Glomerular endothelial cell (primary cell): ENCODE measurements around the gene IREB2. TPM values are rescaled to one million over a fixed set of nuclear protein-coding genes. Genes with fewer than 3 reads are reported as not detected.
"Not testable (repeated sequence)": the region's sequence is repeated elsewhere in the genome, so short reads cannot be mapped to it uniquely, and the experiment has no call there.

Source experiments
- DNase-seq: peaks from one replicate; pipeline ENCODE4 v3.0.0-alpha.2; 2011; ENCODE audit warnings: low read depth, low spot score; ENCODE audit errors: extremely low read depth
- total RNA-seq: library from RNA; depleted of rRNA; stranded (reverse); fragments of >200 nt; gene quantifications from 2 replicates; pipeline ENCODE4 v1.2.3, GENCODE V29; 2015

Gene IREB2
- total RNA-seq, 1 donor from 2014 or later = 27.2 TPM

DNA sequence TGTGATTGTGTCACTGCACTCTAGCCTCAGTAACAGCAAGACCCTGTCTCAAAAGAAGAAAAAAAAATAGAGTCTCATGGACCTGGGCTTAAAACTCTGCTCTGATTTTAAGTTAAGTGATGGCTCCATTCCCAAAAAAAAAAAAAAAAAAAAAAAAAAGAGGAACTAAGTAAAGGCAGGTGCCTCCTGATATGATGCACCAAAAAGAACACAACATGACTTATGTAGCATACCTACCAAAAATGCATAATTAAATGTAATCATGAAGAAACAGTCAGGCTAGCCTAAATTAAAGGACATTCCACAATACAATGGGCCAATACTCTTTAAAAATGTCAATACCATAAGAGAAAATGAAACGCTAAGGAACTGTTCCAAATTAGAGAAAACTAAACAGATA is 5.4 kb upstream of the IREB2 start:
- DNase-seq = no peak

DNA sequence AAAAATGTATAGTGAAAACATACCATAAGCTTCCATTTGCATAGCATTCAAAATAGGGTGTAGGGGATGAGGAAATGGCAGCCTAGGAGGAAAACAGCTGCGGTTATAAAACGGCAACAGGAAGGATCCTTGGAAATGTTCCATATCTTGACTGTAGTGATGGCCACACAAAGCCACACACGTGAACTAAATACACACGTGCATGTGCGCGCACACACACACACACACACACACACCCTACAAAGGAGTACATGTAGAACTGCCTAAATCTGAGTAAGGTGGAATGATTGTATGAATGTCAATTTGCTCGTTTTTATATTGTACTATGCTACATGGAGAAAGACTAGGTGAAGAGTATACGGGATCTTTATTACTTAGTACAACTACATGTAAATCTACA is 3.9 kb upstream of the IREB2 start:
- DNase-seq = no peak

DNA sequence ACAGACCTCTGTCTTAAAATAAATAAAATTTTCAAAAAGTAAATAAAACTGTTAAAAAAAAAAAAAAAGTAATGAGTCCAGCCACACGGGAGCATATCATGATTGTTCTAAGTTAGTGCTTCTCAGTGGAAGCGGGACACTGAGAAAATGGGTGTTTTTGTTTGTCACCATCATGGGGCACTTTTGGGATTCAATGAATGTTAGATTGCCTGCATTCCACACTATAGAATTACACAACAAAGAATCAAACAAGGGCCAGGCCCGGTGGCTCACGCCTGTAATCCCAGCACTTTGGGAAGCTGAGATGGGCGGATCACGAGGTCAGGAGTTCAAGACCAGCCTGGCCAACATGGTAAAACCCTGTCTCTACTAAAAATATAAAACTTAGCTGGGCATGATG is 3.3 kb upstream of the IREB2 start:
- not testable (repeated sequence) for DNase-seq

DNA sequence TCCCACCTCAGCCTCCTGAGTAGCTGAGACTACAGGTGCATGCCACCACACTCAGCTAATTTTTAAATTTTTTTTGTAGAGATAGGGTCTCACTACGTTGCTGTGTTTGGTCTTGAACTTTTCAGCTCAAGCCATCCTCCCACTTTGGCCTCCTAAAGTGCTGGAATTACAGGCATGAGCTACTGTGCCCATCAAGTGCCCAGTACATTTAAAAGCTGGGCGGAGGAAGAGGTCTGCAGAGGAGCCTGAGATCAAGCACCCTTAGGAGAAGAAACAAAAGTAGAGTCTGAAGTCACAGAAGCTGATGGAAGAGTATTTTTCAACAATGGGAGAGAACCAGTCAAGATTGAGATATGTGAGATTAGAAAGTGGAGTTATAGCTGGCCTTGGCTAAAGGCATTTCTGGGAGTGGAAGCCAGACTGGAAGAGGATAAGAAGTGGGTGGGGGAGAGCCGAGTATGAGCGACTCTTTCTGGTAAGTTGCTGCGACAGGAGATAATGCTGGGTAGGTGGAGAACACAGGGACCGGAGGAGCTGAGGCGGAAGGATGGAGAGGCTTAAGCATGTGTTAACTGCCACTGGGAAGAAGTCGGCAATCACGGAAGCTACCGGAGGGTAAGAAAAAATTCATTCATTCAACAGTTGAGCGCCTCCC is 782 bp upstream of the IREB2 start:
- DNase-seq = no peak

DNA sequence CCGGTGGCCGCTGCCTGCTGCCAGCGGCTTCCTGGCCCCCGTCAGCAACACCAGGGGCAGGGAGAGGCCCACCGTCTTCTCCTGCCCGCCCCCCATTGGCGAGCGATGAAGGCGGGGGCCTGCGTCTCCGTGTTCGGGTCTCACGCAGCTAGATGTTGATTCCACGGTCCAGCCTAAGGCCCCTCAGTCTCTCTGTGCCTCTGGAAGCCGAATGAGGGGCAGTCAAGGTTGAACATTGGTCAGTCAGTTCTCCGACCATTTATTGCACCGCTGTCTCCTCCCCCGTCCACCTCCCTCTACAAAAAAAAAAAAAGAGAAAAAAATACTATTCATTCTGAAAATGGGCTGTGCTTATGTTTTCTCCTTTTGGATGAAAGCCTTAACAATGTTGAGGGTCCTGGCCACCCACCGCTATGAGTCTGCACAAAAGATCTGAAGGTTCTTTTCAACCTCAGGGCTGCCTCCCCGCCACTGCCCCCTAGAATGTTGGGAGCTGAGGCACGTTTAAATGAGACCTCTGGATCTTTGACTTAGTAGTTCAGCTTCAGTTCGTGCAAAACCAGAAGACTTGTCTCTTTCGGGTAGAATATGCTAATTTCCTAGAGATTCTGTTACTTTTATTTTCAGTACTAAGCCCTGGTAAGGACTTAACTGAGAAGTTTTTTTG is 736 bp downstream of the IREB2 start:
- DNase-seq = no peak

DNA sequence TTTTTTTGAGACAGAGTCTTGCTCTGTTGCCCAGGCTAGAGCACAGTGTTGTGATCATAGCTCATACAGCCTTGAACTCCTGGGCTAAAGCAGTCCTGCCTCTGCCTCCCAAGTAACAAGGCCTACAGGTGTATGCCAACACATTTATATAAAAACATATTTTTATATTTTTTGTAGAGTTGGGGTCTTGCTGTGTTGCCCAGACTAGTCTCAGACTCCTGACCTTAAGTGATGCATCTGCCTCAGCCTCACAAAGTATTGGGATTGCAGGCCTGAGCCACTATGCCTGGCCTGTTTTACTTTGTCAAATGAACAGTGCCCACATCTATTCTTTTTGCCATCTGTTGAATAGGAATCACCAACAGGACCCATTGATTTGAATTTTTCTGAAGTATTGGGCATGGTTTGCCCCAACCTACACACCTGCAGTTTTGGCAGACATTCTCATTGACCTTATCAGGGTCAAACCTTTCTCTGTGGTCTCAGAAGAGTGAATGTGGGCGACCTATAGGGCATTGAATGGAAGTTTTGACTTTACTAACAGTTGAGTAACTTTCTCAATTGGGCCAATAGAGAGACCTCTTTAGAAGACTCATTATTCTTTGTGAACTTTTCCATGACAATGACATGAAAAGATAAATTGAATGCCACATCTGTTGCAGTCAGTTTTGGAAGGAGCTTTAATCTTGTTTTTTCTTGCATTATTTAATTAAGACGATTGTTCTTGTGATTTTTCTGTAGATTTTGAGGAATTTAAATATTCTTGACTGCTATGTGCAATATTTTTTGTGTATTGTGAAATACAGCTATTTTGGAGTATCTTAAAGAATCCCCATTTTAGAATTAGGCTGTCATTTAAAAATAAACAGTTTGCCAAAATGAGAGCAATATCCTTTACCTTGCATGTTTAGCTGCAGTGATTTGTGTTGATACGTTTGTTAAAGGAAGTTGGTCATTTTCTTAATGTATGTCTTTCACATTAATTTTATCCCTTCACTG is 2.7 kb downstream of the IREB2 start:
- no peak for DNase-seq

DNA sequence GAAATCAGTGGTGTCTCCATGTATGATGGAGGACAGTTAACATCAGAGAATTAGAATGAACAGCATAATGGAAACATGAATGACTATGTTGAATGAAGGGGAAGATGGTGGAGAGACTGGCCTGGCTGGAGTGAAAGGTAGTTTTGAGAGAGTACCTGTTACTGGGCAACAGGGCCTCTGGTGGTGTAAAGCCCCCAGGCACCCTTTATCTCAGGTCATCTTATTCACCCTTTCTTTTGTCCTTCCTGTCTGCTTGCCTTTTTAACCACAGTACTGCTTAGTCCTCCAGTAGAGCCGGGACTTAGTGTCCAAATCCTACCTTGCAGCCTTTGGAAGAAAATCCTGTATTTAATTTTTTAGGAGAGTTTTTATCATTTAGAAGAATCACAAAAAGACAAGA is 6.2 kb downstream of the IREB2 start:
- no peak for DNase-seq

DNA sequence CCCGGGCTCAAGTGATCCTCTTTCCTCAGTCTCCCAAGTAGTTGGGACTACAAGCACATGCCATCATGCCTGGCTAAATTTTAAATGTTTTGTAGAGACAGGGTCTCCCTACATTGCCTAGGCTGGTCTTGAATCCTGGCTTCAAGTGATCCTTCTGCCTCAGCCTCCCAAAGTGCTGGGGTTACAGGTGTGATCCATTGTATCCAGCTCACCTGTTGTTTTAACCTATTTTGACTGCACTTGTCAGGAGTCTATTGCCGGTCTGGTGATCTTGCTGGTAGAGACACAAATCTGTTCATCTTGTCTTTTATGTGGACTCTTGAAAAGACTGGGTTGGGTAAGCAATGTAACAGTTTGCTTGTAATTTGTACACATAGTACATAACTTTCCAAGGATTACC is 7.9 kb downstream of the IREB2 start:
- no peak for DNase-seq

DNA sequence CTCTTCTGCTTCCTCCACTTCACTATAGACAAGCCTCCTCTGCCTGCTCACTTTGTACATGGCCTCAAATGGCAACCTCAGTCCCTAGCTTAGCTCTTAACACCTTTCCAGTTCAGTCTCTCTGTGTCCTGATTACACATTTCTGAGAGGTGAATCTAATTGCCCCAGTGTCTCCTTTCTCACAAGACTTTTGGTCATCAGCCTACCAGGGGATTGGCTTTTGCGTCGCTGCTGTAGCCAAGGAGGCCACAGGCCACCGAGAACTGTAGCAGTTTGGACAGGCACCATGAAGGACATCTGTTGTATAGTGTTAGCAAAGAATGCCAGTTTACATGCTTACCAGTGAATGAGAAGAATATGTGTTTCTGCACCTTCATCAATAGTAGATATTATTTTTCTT is 8.5 kb downstream of the IREB2 start:
- DNase-seq = no peak

DNA sequence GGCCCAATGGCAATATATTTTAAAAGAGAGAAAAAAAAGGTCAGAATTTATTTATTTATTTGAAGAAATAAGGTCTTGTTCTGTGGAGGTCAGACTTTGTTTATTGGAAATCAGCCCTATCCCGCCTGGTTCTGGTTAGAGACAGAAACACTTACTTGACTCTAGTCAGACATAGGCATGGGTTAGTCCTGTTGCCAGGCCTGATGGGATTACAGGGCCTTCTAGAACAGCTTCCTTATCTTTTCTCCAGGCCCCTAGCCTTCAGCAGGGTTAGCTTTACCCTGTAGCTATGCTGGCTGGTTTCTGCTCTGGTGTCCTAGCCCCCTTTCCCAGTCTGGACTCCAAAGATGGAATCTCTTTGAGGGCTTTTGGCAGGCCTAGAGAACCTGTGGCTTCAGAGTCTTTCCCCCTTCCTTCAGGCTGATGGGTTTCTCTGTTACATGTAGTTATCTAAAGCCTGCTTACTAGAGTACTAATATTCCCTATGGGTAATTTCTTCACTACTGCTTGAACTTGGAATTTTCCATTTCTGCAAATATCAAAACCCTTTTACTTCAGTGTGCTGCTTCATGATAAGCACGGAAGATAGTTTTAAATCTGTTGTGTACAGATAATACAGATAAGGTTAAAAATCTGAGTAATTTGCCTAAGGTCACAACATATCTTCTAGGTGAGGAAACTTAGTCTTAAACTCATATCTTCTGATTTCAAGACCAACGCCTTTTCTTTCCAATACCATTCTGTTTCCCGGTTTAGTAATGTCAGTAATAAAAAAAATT is 10.6 kb downstream of the IREB2 start:
- DNase-seq = no peak

DNA sequence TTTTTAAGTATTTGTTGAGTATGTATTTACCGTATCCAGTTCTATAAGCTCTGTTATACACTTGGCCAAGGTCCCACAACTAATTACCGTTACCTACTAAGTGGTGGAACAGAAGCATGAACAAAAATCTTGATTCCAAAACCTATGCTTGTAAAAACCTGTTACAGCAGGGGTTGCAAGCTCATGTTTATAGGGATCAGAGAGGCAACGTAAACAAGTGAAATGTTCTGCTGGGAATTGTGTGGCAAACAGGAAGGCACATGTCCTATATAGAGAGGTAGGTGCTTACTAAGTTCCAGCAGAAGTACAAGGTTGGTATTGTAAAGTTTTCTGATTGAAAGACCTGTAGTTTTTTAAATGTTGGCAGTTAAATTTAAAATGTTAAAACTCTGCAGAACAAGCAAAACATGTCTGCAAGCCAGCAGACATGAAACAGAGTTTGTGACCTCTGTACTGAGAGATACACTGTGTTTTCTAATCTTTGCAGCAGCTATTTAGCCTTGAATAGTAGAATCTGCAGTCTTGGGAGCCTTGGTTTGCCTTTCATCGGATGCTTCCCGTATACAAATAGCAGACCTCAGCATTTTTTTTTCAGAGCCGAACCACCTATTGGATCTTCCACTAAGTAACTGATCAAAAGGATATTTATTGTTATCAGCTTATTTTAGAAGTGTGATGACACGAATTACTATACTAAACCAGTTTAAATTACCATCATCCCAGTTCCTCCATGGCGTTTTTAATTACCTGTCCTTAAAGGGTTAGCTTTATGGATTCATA is 11.4 kb downstream of the IREB2 start:
- DNase-seq = no peak

DNA sequence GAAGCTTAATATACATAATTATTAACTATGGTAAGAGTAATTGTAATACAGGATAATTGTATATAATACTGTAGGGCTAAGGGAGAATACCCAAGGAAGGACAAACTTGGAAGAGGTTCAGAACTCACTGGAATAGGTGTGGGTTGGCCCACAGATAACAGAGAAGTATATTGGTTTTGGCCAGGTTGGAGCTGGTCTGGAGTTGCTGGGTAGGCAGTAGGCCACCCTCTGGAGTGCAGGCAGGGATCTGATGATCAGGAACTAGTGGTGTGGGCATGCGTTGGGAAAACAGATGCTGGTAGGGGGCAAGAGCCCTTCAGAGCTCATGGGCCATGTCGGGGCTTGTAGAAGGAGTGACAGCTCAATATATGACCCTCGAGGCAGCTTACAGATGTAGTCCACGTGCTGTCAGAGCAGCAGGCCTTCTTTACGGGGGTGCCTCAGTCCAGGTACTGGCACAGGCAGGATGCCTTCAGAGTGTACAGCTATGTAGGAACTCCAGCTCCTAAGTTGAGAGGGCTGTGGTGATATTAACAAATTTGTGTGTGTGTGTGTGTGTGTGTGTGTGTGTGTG is 12.4 kb downstream of the IREB2 start:
- no peak for DNase-seq

DNA sequence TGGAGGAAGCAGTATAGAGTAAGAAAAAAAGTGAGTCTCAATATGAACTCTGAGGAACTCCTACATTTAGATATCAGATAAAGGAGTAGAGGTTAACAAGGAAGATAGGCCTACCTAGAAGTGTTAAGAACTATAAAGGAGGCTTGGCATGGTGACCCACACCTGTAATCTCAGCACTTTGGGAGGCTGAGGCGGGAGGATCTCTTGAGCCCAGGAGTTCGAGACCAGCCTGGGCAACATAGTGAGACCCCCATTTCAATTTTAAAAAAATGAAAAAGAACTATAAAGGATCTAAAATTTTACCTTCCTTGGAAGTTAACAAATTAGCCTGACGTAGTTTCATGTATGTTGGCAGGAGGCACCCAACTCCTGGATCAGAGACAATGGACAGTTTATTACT is 14.5 kb downstream of the IREB2 start:
- no peak for DNase-seq

DNA sequence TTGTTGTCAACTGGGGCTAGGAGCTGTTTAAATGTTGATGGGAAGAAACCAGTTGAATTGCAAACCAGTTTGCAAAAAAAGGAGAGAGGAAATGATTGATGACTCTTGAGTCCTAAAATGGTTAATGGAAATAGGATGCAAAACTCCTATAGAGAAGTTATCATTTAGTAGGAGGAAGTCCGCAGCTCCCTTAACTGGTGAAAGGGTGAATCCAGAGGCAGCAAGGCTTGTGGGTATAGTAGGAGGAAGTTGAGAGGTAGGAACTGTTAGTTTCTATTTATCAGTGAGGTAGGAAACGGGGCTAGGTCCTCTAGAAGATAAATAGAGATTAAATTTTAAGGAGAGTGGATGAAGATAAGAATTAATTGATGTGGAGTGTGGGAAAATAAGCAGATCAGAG is 15.4 kb downstream of the IREB2 start:
- no peak for DNase-seq

DNA sequence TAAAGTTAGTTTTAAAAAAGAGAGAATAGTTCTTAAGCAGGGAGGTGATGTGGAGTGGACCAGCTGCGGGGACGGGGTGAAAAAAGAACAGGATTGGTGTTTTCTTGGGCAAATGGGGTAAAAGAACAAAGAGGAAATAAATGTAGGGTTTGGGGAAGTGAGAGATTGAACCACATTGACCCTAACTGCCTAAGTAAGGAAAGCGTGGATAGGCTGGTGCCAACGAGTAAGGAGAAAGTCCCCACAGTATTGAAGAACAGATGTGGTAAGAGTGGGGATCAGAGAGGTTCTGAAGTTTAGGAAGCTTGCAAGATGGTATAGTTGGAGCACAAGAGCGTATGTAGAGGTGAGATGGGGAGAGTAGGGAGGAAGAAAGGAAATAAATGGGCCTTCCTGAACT is 17.0 kb downstream of the IREB2 start:
- no peak for DNase-seq

DNA sequence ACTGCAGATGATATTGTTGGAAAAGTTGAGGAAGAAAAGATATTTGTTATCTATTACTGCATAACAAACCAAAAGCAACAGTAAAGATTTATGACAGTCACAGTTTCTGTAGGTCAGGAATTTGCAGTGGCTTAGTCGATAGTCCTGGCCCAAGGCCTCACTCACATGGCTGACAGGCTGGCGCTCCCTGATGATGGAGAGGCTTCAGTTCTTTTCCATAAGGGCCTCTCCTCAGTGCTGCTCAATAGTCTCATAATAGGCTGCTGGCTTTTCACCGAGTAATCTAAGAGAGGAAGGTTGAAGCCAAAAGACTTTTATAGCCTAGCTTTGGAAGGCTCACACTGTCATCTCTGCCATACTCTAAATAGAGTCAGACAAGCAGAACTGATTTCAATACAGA is 17.7 kb downstream of the IREB2 start:
- DNase-seq = no peak

DNA sequence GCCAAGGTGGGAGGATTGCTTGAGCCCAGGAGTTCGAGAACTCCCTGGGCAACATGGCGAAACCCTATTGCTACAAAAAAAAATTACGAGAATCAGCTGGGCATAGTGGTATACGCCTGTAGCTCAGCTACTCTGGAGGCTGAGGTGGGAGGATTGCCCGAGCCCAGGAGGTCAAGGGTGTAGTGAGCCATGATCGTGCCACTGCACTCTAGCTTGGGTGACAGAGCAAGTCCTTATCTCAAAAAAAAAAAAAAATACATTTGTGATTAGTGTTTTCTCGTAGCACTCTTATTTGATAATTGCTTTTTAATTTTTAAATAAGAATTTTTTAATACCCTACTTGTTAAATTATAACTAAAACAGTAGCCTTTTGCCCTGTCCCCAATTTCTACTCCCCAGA is 18.4 kb downstream of the IREB2 start:
- DNase-seq = no peak

DNA sequence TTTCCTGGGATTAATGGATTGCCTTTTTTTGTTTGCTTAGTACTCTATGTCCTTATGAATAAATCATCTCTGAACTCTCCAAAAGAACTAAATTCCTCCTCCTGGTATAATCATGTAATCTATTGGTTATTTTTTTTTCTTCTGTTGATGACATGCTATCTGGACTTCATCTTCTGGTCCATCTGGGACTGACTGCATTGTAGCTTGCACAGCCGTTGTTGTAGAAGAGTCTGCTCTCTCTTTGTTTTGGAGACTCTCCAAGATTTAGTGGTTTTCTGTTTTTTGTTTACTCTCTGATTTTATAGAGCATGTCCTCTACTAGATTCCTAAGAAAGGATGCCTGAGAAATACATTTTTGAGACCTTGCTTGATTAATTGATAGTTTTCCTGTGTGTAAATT is 19.1 kb downstream of the IREB2 start:
- DNase-seq = no peak

DNA sequence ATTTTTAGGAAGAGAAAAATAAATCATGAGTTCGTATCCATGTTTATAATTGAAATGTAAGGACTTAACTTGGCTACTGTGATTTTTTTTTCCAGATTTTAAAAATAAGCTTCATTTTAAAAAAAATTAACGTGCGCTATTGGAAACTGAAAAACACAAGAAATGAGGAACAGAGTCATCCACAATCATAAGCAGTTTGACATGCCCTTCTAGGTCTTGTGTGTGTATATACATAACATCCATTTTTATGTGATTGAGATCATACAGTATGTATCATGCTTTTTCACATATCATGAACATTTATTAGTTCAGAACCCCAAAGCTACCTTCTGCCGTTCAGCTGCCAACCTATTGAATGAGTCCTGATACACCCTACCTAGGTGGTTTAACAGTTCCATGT is 22.7 kb downstream of the IREB2 start:
- DNase-seq = no peak
